ENCODE results near the gene SLC1A3.

DNA sequence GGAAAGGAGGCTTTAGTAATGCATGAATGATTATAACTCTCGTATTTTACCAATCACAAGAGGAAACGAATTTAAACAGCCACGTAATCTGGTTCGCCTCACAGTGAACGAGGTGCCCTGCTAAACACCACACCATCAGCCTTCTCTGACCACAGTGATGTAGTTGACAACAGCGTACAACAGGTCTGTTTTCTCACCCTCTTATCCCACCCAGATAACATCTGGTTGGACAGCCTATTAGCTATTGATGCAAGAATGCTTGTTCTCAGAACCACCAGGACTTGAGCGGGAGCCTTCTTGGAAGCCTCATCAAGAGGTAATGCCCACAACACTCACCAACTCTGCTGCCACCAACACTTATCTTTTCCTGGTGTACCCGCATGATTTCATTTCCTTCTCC lies 23.3 kb downstream of the SLC1A3 start:
- no peak for TF ChIP-seq CTCF (IDR thresholded peaks at IDR 0.05)
- no peak for TF ChIP-seq POLR2A (IDR thresholded peaks at IDR 0.05)
